Activated T-helper 2 cell treated with anti-CD3 and anti-CD28 coated beads, Interferon-gamma antibody, Interleukin-2, Interleukin-4, amounts not matched to agents 10 μg/mL and 5 μg/mL and 100 μg/mL, durations not matched to agents 14 hours and 24 hours and 36 hours (primary cell): ENCODE measurements around the gene MRPL55. TPM values are rescaled to one million over a fixed set of nuclear protein-coding genes. Genes with fewer than 3 reads are reported as not detected.

Experiments used
- DNase-seq: peaks from one replicate; pipeline ENCODE4 v3.0.0; 2021; ENCODE audit warnings: low spot score
- H3K27ac Mint-ChIP-seq: one replicate; pipeline ENCODE4 v1.8.0; 2021; ENCODE audit warnings: mixed read lengths
- H3K27me3 Mint-ChIP-seq: one replicate; pipeline ENCODE4 v1.8.0; 2021; ENCODE audit warnings: low read depth, mixed read lengths
- H3K36me3 Mint-ChIP-seq: one replicate; pipeline ENCODE4 v1.8.0; 2021; ENCODE audit warnings: low read depth, mixed read lengths
- H3K4me1 Mint-ChIP-seq: one replicate; pipeline ENCODE4 v1.8.0; 2021; ENCODE audit warnings: low read depth, mixed read lengths
- H3K4me3 Mint-ChIP-seq: one replicate; pipeline ENCODE4 v1.8.0; 2021; ENCODE audit warnings: low read depth, mild to moderate bottlenecking, moderate library complexity, mixed read lengths
- H3K9me3 Mint-ChIP-seq: one replicate; pipeline ENCODE4 v1.8.0; 2021; ENCODE audit warnings: mixed read lengths
- intact Hi-C: fragments of 100-400 bp; cut with micrococcal nuclease; formaldehyde crosslinking; loops from one replicate; pipeline ENCODE4 v1.15.1; 2023
- total RNA-seq: library from RNA; stranded (reverse); gene quantifications from 2 replicates; pipeline ENCODE4 v1.2.3, GENCODE V29; 2022

The MRPL55 gene
- total RNA-seq, 1 donor from 2014 or later: 53.6 TPM

- H3K36me3 Mint-ChIP-seq: peaks cover 11% of the 10 kb centered on the region
- no peaks in the 10 kb centered on the region for H3K9me3 Mint-ChIP-seq
- H3K4me1 Mint-ChIP-seq: peaks cover 26% of the 10 kb centered on the region
- peak overlapping the region; percentile 87 for H3K27ac Mint-ChIP-seq
- H3K27me3 Mint-ChIP-seq: no peaks in the 10 kb centered on the region
- DNase-seq: no peak
- H3K4me3 Mint-ChIP-seq: peak overlapping the region; percentile 82
- intact Hi-C loops: loop anchor here (1.0 to 10.0 kb wide), 5 partner anchors 26 to 374 kb away; partner anchors contain the start of genes ARF1, GUK1, IBA57 and JMJD4
These were observed 392 bp downstream of the MRPL55 start for GRCh38 chr1:228108742-228109072.

- peaks cover 11% of the 10 kb centered on the region for H3K36me3 Mint-ChIP-seq
- peaks cover 30% of the 10 kb centered on the region for H3K4me1 Mint-ChIP-seq
- H3K9me3 Mint-ChIP-seq: no peaks in the 10 kb centered on the region
- peak overlapping the region; percentile 87 for H3K27ac Mint-ChIP-seq
- intact Hi-C loops: loop anchor here (10.0 kb wide), 2 partner anchors 297 to 373 kb away; partner anchors contain the start of genes JMJD4, SNAP47 and TRIM11
- DNase-seq: no peak
- H3K27me3 Mint-ChIP-seq: no peaks in the 10 kb centered on the region
- H3K4me3 Mint-ChIP-seq: peak overlapping the region; percentile 82
These were observed 926 bp downstream of the MRPL55 start for GRCh38 chr1:228108055-228108690.

GRCh38 chr1:228107636-228108035, 1.5 kb downstream of the MRPL55 start:
- H3K4me3 Mint-ChIP-seq: peak overlapping the region; percentile 82
- no peaks in the 10 kb centered on the region for H3K9me3 Mint-ChIP-seq
- no peaks in the 10 kb centered on the region for H3K27me3 Mint-ChIP-seq
- H3K36me3 Mint-ChIP-seq: peaks cover 11% of the 10 kb centered on the region
- peaks cover 30% of the 10 kb centered on the region for H3K4me1 Mint-ChIP-seq
- no peak for DNase-seq
- intact Hi-C loops: loop anchor here (10.0 kb wide), 2 partner anchors 297 to 373 kb away; partner anchors contain the start of genes JMJD4, SNAP47 and TRIM11
- peak overlapping the region; percentile 87 for H3K27ac Mint-ChIP-seq

GRCh38 chr1:228106800-228107054, 2.4 kb downstream of the MRPL55 start:
- Mint-ChIP-seq H3K4me3 (no peak overlapping the region), H3K36me3 (peaks cover 11% of the 10 kb centered on the region), H3K27me3 (no peaks in the 10 kb centered on the region), H3K27ac (no peak overlapping the region), H3K4me1 (peaks cover 30% of the 10 kb centered on the region), H3K9me3 (no peaks in the 10 kb centered on the region)
- intact Hi-C loops: loop anchor here (10.0 kb wide), 2 partner anchors 298 to 372 kb away; partner anchors contain the start of genes JMJD4, SNAP47 and TRIM11
- DNase-seq: no peak

- H3K4me3 Mint-ChIP-seq: peak overlapping the region; percentile 54
- peaks cover 35% of the 10 kb centered on the region for H3K4me1 Mint-ChIP-seq
- H3K36me3 Mint-ChIP-seq: peaks cover 16% of the 10 kb centered on the region
- H3K27ac Mint-ChIP-seq: no peak overlapping the region
- intact Hi-C loops: loop anchor here (10.0 kb wide), 2 partner anchors 299 to 371 kb away; partner anchors contain the start of genes JMJD4, SNAP47 and TRIM11
- H3K27me3 Mint-ChIP-seq: no peaks in the 10 kb centered on the region
- DNase-seq: no peak
- H3K9me3 Mint-ChIP-seq: no peaks in the 10 kb centered on the region
These were observed 2.9 kb downstream of the MRPL55 start for GRCh38 chr1:228105996-228106799.

- H3K4me1 Mint-ChIP-seq: peaks cover 35% of the 10 kb centered on the region
- no peaks in the 10 kb centered on the region for H3K9me3 Mint-ChIP-seq
- no peak for DNase-seq
- no peak overlapping the region for H3K4me3 Mint-ChIP-seq
- H3K27me3 Mint-ChIP-seq: no peaks in the 10 kb centered on the region
- intact Hi-C loops: loop anchor here (10.0 kb wide), 2 partner anchors 299 to 371 kb away; partner anchors contain the start of genes JMJD4, SNAP47 and TRIM11
- peaks cover 22% of the 10 kb centered on the region for H3K36me3 Mint-ChIP-seq
- H3K27ac Mint-ChIP-seq: no peak overlapping the region
These were observed 3.7 kb downstream of the MRPL55 start for GRCh38 chr1:228105270-228105995.

GRCh38 chr1:228104526-228105269, 4.4 kb downstream of the MRPL55 start:
- intact Hi-C loops: loop anchor here (10.0 kb wide), 2 partner anchors 300 to 370 kb away; partner anchors contain the start of genes JMJD4, SNAP47 and TRIM11
- DNase-seq: no peak
- no peaks in the 10 kb centered on the region for H3K27me3 Mint-ChIP-seq
- peak overlapping the region; percentile 73 for H3K27ac Mint-ChIP-seq
- peaks cover 29% of the 10 kb centered on the region for H3K36me3 Mint-ChIP-seq
- no peaks in the 10 kb centered on the region for H3K9me3 Mint-ChIP-seq
- H3K4me1 Mint-ChIP-seq: peaks cover 29% of the 10 kb centered on the region
- peak overlapping the region; percentile 69 for H3K4me3 Mint-ChIP-seq

- DNase-seq: peak; percentile 95
- H3K27ac Mint-ChIP-seq: peak within 1 kb of the TSS; percentile 90
- H3K9me3 Mint-ChIP-seq: no peaks in the 10 kb centered on the region
- H3K27me3 Mint-ChIP-seq: no peaks in the 10 kb centered on the region
- peaks cover 22% of the 10 kb centered on the region for H3K4me1 Mint-ChIP-seq
- H3K4me3 Mint-ChIP-seq: peak within 1 kb of the TSS; percentile 91
- intact Hi-C loops: loop anchor here (1.0 to 10.0 kb wide), 5 partner anchors 21 to 368 kb away; partner anchors contain the start of genes ARF1, GUK1, JMJD4 and SNAP47
- H3K36me3 Mint-ChIP-seq: peaks cover 44% of the 10 kb centered on the region
These were observed 6.1 kb downstream of the MRPL55 start, which contains the start of gene C1orf35 for GRCh38 chr1:228102791-228103620. TSS of gene C1orf35 (minus strand) at chr1:228103325. CDS start at chr1:228103227, 98 bp downstream.

- Mint-ChIP-seq H3K9me3 (no peaks in the 10 kb centered on the region), H3K4me1 (peaks cover 22% of the 10 kb centered on the region), H3K27me3 (no peaks in the 10 kb centered on the region), H3K36me3 (peaks cover 52% of the 10 kb centered on the region), H3K27ac (peak overlapping the region; percentile 46), H3K4me3 (peak overlapping the region; percentile 77)
- intact Hi-C loops: loop anchor here (10.0 kb wide), 2 partner anchors 303 to 367 kb away; partner anchors contain the start of genes JMJD4, SNAP47 and TRIM11
- DNase-seq: peak; percentile 47
These were observed 6.9 kb downstream of the MRPL55 start for GRCh38 chr1:228101994-228102790.

GRCh38 chr1:228101614-228101993, 7.5 kb downstream of the MRPL55 start:
- Mint-ChIP-seq H3K9me3 (no peaks in the 10 kb centered on the region), H3K4me1 (peaks cover 22% of the 10 kb centered on the region), H3K36me3 (peaks cover 52% of the 10 kb centered on the region), H3K27ac (peak overlapping the region; percentile 68), H3K4me3 (peak overlapping the region; percentile 61), H3K27me3 (no peaks in the 10 kb centered on the region)
- intact Hi-C loops: loop anchor here (10.0 kb wide), 2 partner anchors 303 to 367 kb away; partner anchors contain the start of genes JMJD4, SNAP47 and TRIM11
- DNase-seq: no peak
